ENCODE measurements around the gene ZGPAT.

ZGPAT gene

GRCh38 chr20:63754008-63754407 lies 46.2 kb downstream of the ZGPAT start:
- Mint-ChIP-seq H3K9me3 (no peaks in the 10 kb centered on the region), H3K4me3 (no peak overlapping the region), H3K36me3 (ENCODE audit: low read depth) (no peaks in the 10 kb centered on the region), H3K4me1 (ENCODE audit: low read depth) (peaks cover 18% of the 10 kb centered on the region), H3K27ac (no peak overlapping the region), H3K27me3 (ENCODE audit: low read depth) (peaks cover 11% of the 10 kb centered on the region)

- Mint-ChIP-seq H3K9me3 (no peaks in the 10 kb centered on the region), H3K27ac (no peak overlapping the region), H3K27me3 (ENCODE audit: low read depth) (peaks cover 15% of the 10 kb centered on the region), H3K4me1 (ENCODE audit: low read depth) (peaks cover 12% of the 10 kb centered on the region), H3K4me3 (no peak overlapping the region), H3K36me3 (ENCODE audit: low read depth) (no peaks in the 10 kb centered on the region)
Measured at GRCh38 chr20:63755933-63756647, 48.3 kb downstream of the ZGPAT start.

GRCh38 chr20:63756648-63756991 lies 48.8 kb downstream of the ZGPAT start:
- Mint-ChIP-seq H3K27ac (no peak overlapping the region), H3K4me1 (ENCODE audit: low read depth) (peaks cover 9% of the 10 kb centered on the region), H3K9me3 (no peaks in the 10 kb centered on the region), H3K27me3 (ENCODE audit: low read depth) (peaks cover 15% of the 10 kb centered on the region), H3K4me3 (no peak overlapping the region), H3K36me3 (ENCODE audit: low read depth) (no peaks in the 10 kb centered on the region)

GRCh38 chr20:63758152-63758551 lies 50.3 kb downstream of the ZGPAT start:
- Mint-ChIP-seq H3K4me1 (ENCODE audit: low read depth) (peaks cover 9% of the 10 kb centered on the region), H3K4me3 (no peak overlapping the region), H3K36me3 (ENCODE audit: low read depth) (no peaks in the 10 kb centered on the region), H3K9me3 (no peaks in the 10 kb centered on the region), H3K27me3 (ENCODE audit: low read depth) (peaks cover 26% of the 10 kb centered on the region), H3K27ac (no peak overlapping the region)

GRCh38 chr20:63759377-63759901 lies 51.6 kb downstream of the ZGPAT start:
- Mint-ChIP-seq H3K9me3 (no peaks in the 10 kb centered on the region), H3K27ac (no peak overlapping the region), H3K36me3 (ENCODE audit: low read depth) (no peaks in the 10 kb centered on the region), H3K4me1 (ENCODE audit: low read depth) (peaks cover 9% of the 10 kb centered on the region), H3K27me3 (ENCODE audit: low read depth) (peaks cover 30% of the 10 kb centered on the region), H3K4me3 (no peak overlapping the region)

- H3K9me3 Mint-ChIP-seq = no peaks in the 10 kb centered on the region
- no peak overlapping the region for H3K4me3 Mint-ChIP-seq
- no peak overlapping the region for H3K27ac Mint-ChIP-seq
- H3K4me1 Mint-ChIP-seq (ENCODE audit: low read depth) = no peaks in the 10 kb centered on the region
- peaks cover 15% of the 10 kb centered on the region for H3K27me3 Mint-ChIP-seq (ENCODE audit: low read depth)
- no peaks in the 10 kb centered on the region for H3K36me3 Mint-ChIP-seq (ENCODE audit: low read depth)
Measured at GRCh38 chr20:63765082-63765873, 57.4 kb downstream of the ZGPAT start.

GRCh38 chr20:63765902-63766301 lies 58.1 kb downstream of the ZGPAT start:
- H3K4me3 Mint-ChIP-seq = no peak overlapping the region
- H3K36me3 Mint-ChIP-seq (ENCODE audit: low read depth) = no peaks in the 10 kb centered on the region
- peaks cover 15% of the 10 kb centered on the region for H3K27me3 Mint-ChIP-seq (ENCODE audit: low read depth)
- no peaks in the 10 kb centered on the region for H3K4me1 Mint-ChIP-seq (ENCODE audit: low read depth)
- no peak overlapping the region for H3K27ac Mint-ChIP-seq
- H3K9me3 Mint-ChIP-seq = no peaks in the 10 kb centered on the region

- peaks cover 15% of the 10 kb centered on the region for H3K27me3 Mint-ChIP-seq (ENCODE audit: low read depth)
- no peaks in the 10 kb centered on the region for H3K9me3 Mint-ChIP-seq
- no peak overlapping the region for H3K4me3 Mint-ChIP-seq
- no peaks in the 10 kb centered on the region for H3K4me1 Mint-ChIP-seq (ENCODE audit: low read depth)
- no peak overlapping the region for H3K27ac Mint-ChIP-seq
- H3K36me3 Mint-ChIP-seq (ENCODE audit: low read depth) = no peaks in the 10 kb centered on the region
Measured at GRCh38 chr20:63766695-63767426, 59.0 kb downstream of the ZGPAT start.

GRCh38 chr20:63767456-63767855 lies 59.6 kb downstream of the ZGPAT start:
- H3K36me3 Mint-ChIP-seq (ENCODE audit: low read depth) = no peaks in the 10 kb centered on the region
- no peak overlapping the region for H3K4me3 Mint-ChIP-seq
- H3K4me1 Mint-ChIP-seq (ENCODE audit: low read depth) = no peaks in the 10 kb centered on the region
- no peak overlapping the region for H3K27ac Mint-ChIP-seq
- peaks cover 9% of the 10 kb centered on the region for H3K27me3 Mint-ChIP-seq (ENCODE audit: low read depth)
- H3K9me3 Mint-ChIP-seq = no peaks in the 10 kb centered on the region

- Mint-ChIP-seq H3K27me3 (ENCODE audit: low read depth) (peaks cover 6% of the 10 kb centered on the region), H3K36me3 (ENCODE audit: low read depth) (no peaks in the 10 kb centered on the region), H3K27ac (no peak overlapping the region), H3K9me3 (no peaks in the 10 kb centered on the region), H3K4me1 (ENCODE audit: low read depth) (no peaks in the 10 kb centered on the region), H3K4me3 (no peak overlapping the region)
Measured at GRCh38 chr20:63767886-63768285, 60.0 kb downstream of the ZGPAT start.

GRCh38 chr20:63768591-63769515 lies 61.0 kb downstream of the ZGPAT start:
- Mint-ChIP-seq H3K27me3 (ENCODE audit: low read depth) (no peaks in the 10 kb centered on the region), H3K9me3 (no peaks in the 10 kb centered on the region)

GRCh38 chr20:63769891-63770474 lies 62.1 kb downstream of the ZGPAT start:
- Mint-ChIP-seq H3K4me1 (ENCODE audit: low read depth) (no peaks in the 10 kb centered on the region), H3K4me3 (no peak overlapping the region), H3K27ac (no peak overlapping the region), H3K36me3 (ENCODE audit: low read depth) (no peaks in the 10 kb centered on the region), H3K9me3 (no peaks in the 10 kb centered on the region), H3K27me3 (ENCODE audit: low read depth) (no peaks in the 10 kb centered on the region)

More at GRCh38 chr20:63768591-63769515, 61.0 kb downstream of the ZGPAT start:
- H3K4me3 Mint-ChIP-seq = no peak overlapping the region
- H3K36me3 Mint-ChIP-seq (ENCODE audit: low read depth) = no peaks in the 10 kb centered on the region
- H3K4me1 Mint-ChIP-seq (ENCODE audit: low read depth) = no peaks in the 10 kb centered on the region
- no peak overlapping the region for H3K27ac Mint-ChIP-seq

GRCh38 chr20:63771046-63771707 lies 63.3 kb downstream of the ZGPAT start:
- Mint-ChIP-seq H3K27ac (no peak overlapping the region), H3K4me3 (no peak overlapping the region), H3K36me3 (ENCODE audit: low read depth) (no peaks in the 10 kb centered on the region), H3K27me3 (ENCODE audit: low read depth) (no peaks in the 10 kb centered on the region), H3K4me1 (ENCODE audit: low read depth) (no peaks in the 10 kb centered on the region), H3K9me3 (no peaks in the 10 kb centered on the region)

Data from T-helper 1 cell treated with Interleukin-12 subunit alpha and Interleukin-12 subunit beta and Interleukin-4 antibody, amounts not matched to agents 30 μg/mL and 1 μg/mL, for 36 hours (primary cell).